ENCODE results near the gene CIRBP. TPM values are rescaled to one million over a fixed set of nuclear protein-coding genes. Genes with fewer than 3 reads are reported as not detected.
"Not testable (repeated sequence)": the region's sequence is repeated elsewhere in the genome, so short reads cannot be mapped to it uniquely, and the experiment has no call there.

The CIRBP gene
- total RNA-seq, 4 donors from 2014 or later, result 496 to 546 (median 545) TPM

DNA sequence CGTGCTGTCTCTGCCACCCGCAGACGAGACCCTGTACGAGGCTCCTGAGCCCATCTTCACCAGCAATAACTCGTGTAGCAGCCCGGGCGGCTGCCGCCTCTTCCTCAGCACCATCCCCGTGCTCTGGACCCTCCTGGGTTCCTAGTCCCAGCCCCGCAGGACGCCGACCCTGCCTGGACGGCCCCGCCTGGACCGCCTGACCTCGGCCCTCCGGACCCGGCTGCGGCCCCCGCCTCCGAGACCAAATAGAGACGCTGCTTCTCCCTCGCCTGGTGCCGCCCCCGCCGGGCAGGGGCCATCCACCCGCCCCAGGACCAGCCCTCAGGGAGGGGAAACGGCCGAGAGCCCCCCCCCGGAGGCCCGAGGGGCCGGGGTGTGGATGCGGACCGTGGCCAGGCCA, 30.7 kb downstream of the CIRBP start:
- DNase-seq (ENCODE audit: low spot score in 2 of 2), result no peak
- 64 to 70% methylated on average over 32 to 34 of the region's 34 CpGs for WGBS, 2 donors
- H3K4me3 ChIP-seq (ENCODE audit: low read depth, poor library complexity, severe bottlenecking), result no peak overlapping the region
- intact Hi-C loops (cut with DNase I; ENCODE audit: low total_unique reads), result no loop called here
- no peak for TF ChIP-seq POLR2A (IDR thresholded peaks at IDR 0.05)
- TF ChIP-seq, protein P1, sequence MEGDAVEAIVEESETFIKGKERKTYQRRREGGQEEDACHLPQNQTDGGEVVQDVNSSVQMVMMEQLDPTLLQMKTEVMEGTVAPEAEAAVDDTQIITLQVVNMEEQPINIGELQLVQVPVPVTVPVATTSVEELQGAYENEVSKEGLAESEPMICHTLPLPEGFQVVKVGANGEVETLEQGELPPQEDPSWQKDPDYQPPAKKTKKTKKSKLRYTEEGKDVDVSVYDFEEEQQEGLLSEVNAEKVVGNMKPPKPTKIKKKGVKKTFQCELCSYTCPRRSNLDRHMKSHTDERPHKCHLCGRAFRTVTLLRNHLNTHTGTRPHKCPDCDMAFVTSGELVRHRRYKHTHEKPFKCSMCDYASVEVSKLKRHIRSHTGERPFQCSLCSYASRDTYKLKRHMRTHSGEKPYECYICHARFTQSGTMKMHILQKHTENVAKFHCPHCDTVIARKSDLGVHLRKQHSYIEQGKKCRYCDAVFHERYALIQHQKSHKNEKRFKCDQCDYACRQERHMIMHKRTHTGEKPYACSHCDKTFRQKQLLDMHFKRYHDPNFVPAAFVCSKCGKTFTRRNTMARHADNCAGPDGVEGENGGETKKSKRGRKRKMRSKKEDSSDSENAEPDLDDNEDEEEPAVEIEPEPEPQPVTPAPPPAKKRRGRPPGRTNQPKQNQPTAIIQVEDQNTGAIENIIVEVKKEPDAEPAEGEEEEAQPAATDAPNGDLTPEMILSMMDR (IDR thresholded peaks at IDR 0.05), result no peak

- intact Hi-C loops (cut with DNase I; ENCODE audit: low total_unique reads), result no loop called here
- TF ChIP-seq POLR2A (IDR thresholded peaks at IDR 0.05), result no peak
- TF ChIP-seq, protein P1 (IDR thresholded peaks at IDR 0.05), result no peak
- H3K4me3 ChIP-seq (ENCODE audit: low read depth, poor library complexity, severe bottlenecking), result no peak overlapping the region
- no peak for DNase-seq (ENCODE audit: low spot score in 2 of 2)
- 82 to 84% methylated on average over 35 of the region's 35 CpGs for WGBS, 2 donors
Measured at GRCh38 chr19:1300744-1301490, 31.8 kb downstream of the CIRBP start.

DNA sequence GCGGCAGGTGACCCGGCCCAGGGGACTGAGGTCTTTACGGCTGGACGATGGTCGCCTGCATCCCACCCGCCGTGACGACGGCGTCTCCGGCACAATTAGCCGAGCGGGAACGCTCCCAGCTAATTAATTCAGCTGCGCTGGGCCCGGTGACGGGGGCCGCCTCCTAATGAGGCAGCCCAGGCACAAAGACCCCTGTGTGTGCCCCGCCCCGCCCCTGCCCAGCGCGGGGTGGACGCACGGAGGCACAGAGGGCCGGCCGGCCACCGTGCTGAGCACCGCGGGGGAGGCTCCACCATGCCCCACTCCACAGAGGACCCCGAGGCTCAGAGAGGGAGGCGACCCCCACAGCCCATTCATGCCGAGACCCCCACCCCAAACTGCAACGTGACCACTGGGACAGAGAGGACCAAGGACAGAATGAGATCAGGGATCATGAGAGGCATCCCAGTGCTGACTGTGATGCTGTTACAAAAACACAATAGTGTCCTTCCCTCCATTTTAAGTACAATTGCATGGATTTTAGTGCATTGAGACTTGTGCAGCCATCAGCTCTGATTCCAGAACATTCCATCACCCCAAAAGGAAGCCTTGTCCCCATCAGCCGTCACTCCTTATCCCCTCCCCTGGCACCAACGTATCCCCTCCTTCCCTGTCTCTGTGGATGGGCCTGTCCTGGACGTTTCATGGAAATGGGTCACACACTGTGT, 33.6 kb downstream of the CIRBP start:
- H3K4me3 ChIP-seq (ENCODE audit: low read depth, poor library complexity, severe bottlenecking), result no peak overlapping the region
- 63 to 72% methylated on average over 34 to 35 of the region's 36 CpGs for WGBS, 2 donors
- intact Hi-C loops (cut with DNase I; ENCODE audit: low total_unique reads), result no loop called here
- DNase-seq (ENCODE audit: low spot score in 2 of 2), result no peak
- TF ChIP-seq POLR2A (IDR thresholded peaks at IDR 0.05), result no peak
- TF ChIP-seq, protein P1 (IDR thresholded peaks at IDR 0.05), result no peak

- intact Hi-C loops (cut with DNase I; ENCODE audit: low total_unique reads), result no loop called here
- no peak for TF ChIP-seq POLR2A (IDR thresholded peaks at IDR 0.05)
- TF ChIP-seq, protein P1 (IDR thresholded peaks at IDR 0.05), result no peak
- H3K4me3 ChIP-seq (ENCODE audit: low read depth, poor library complexity, severe bottlenecking), result no peak overlapping the region
- no peak for DNase-seq (ENCODE audit: low spot score in 2 of 2)
- WGBS, 2 donors, result 89 to 90% methylated on average over 28 of the region's 28 CpGs
Measured at GRCh38 chr19:1304197-1304924, 35.2 kb downstream of the CIRBP start.

- H3K4me3 ChIP-seq (ENCODE audit: low read depth, poor library complexity, severe bottlenecking); intact Hi-C loops (cut with DNase I; ENCODE audit: low total_unique reads); DNase-seq (ENCODE audit: low spot score in 2 of 2): not testable (repeated sequence)
- 80 to 83% methylated on average over 9 of the region's 9 CpGs for WGBS, 2 donors
Measured at GRCh38 chr19:1305354-1305753, 36.2 kb downstream of the CIRBP start.

DNA sequence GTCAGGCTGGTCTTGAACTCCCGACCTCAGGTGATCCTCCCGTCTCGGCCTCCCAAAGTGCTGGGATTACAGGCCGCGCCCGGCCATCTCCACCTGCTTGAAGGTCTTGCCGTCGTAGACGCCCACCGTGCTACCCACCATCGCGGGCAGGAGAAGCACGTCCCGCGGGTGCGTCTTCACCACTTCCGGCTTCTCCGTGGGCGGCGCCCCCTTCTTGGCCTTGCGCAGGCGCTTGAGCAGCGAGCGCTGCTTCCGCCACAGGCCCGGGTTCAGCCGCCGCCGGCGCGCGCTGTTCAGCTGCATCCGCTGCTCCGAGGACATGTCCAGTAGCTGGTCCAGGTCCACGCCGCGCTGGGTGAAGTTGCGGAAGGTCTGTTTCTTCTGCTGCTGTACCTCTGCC, 38.2 kb downstream of the CIRBP start:
- 90 to 92% methylated on average over 36 to 38 of the region's 38 CpGs for WGBS, 2 donors
- intact Hi-C loops (cut with DNase I; ENCODE audit: low total_unique reads), result no loop called here
- no peak for TF ChIP-seq POLR2A (IDR thresholded peaks at IDR 0.05)
- TF ChIP-seq, protein P1 (IDR thresholded peaks at IDR 0.05), result no peak
- H3K4me3 ChIP-seq (ENCODE audit: low read depth, poor library complexity, severe bottlenecking), result no peak overlapping the region
- no peak for DNase-seq (ENCODE audit: low spot score in 2 of 2)
